GM19239 (cell line): ENCODE data around the gene PPP1R10.

Experiments
- DNase-seq: peaks from one replicate; pipeline ENCODE4 v3.0.0; 2011; ENCODE audit warnings: low spot score; ENCODE audit not compliant: insufficient read length
- FAIRE-seq: peaks from 2 replicates; lab custom pipeline; 2011; peaks lifted over from hg19 to GRCh38; lab: Jason Lieb, UNC

Gene PPP1R10

DNA sequence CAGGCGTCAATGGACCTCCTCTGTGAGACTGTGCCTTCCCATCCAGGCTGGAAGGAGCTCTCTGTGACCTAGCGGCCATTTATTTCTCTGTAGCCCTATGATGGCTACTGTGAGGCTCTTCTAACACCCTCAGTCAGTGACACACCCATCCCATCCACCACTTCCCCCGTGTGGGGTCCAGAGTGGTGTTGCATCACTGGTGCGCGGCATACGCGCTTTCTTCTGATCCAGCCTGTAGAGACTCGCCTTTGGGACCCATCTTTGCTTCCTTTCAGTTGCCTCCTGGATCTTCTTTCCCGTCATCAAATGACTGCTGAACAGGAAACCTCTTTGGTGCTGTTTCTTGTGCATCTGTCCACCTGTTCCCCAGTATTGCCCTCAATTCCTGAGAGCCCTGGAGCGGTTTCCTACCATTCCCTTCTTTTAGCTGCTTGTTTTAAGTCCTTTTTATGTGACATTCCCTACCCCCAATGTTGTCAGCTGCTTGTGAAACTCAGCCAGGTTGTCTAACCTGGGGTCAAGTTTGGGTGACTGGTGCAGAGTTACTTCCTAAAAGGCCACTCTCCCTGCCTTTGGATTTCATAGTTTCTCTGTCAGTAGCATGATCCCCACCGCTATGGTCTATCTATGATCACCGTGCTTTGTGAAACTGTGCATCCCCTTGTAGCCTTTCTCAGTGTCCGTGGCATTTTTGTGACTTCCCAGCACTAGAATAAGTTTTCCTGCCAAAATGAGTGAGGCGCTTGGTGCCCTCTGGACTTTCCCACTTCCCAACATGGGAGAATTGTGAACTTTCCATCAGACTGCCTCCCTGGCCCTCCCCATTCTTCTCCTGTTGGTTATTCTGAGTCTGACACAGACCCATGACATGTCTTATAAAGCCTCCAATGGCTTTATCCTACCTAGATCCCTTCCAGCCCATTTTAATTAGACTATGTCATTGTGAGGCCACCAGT is 54.3 kb downstream of the PPP1R10 start:
- no peak for DNase-seq
- no peak for FAIRE-seq

GRCh38 chr6:30560930-30561329 is 56.1 kb downstream of the PPP1R10 start:
- DNase-seq (no peak), FAIRE-seq (no peak)

DNA sequence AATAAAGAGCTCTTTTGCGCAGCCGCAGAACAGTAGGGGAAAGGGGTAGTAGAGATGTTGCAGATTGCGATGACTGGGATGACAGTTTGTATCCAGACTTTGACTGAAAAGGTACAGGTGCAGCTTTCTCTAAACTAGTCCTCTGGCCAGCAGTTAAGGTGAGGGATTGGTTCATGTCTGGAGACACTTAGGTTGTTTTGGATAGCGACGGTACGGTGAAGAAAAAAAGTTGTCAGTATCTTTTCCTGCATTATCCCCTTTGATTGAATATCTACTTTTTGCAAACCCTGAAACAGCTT is 59.4 kb downstream of the PPP1R10 start:
- DNase-seq (no peak), FAIRE-seq (peak; percentile 91)

GRCh38 chr6:30556906-30557682 is 59.9 kb downstream of the PPP1R10 start, which contains the start of gene PRR3:
Gene PRR3 (plus strand): TSS chr6:30557295. CDS start chr6:30557345, 50 bp downstream.
- DNase-seq (peak; percentile 60), FAIRE-seq (no peak)

DNA sequence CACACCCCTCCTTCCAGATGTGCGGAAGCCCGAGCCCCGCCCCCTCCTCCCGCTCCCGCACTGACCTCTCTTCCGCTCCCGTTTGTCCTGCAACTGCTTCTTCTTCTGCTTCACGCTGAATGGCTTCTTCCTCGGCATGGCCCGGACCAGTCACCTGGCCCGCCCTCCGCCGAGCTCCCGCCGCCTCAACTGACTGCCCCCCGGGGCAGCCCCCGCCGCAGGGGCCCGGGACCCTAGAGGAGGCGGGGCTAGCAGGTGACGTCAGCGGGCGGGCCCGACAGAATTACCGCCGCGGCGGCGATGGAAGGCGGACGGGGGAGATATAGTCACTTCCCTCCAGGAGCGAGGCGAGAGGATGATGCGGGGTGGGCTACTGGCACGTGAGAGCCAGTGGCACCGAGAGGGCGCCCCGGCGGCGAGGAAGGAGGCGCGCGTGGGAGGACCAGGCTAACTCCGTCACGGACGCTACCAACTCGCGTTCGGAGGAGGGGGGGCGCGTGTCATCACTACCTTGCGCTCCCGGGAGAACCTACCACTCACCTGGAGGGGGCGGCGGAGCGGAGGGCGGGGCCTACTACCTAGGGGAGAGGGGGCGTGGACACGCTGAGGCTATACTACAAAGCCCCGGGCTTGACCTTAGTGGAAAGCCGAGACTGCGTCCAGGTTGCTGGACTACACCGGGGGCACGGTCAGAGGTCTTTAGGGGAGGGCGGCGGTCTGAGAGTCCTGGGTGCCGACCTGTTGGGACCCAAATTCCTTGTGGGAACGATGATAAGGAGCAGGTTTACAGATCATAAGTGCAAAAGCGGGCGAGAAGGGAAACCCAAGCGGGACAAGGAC is 60.8 kb downstream of the PPP1R10 start, which contains the start of gene GNL1:
Gene GNL1, minus strand, starts transcription at position 424 of the 840 bp plus-strand sequence. Its CDS starts 286 bp downstream, at position 138.
- FAIRE-seq (peak; percentile 87), DNase-seq (peak; percentile 67)

GRCh38 chr6:30555816-30556065 is 61.3 kb downstream of the PPP1R10 start:
- DNase-seq, result no peak
- FAIRE-seq, result no peak

GRCh38 chr6:30554962-30555815 is 61.9 kb downstream of the PPP1R10 start:
- DNase-seq, result no peak
- no peak for FAIRE-seq

DNA sequence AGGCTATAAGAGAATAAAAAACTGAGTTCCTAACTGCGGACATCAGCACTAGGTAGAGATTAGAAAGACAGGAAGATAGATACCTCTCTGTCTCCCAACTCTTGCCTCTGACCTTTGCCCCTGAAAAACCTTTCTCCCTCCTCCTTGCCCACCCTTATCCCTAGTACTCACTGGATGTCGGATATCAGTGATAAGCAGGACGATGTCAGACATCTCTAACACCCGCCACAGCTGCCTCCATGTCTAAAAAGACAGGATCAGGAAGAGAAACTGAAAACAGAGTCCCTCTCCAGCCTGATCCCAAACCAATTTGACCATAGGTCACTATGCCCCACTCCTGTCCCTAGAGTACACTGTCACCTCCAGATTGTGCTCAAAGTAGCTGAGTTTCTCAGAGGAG is 62.6 kb downstream of the PPP1R10 start:
- FAIRE-seq (no peak), DNase-seq (no peak)
